Measurements from ENCODE around the gene SLC30A1.

DNA sequence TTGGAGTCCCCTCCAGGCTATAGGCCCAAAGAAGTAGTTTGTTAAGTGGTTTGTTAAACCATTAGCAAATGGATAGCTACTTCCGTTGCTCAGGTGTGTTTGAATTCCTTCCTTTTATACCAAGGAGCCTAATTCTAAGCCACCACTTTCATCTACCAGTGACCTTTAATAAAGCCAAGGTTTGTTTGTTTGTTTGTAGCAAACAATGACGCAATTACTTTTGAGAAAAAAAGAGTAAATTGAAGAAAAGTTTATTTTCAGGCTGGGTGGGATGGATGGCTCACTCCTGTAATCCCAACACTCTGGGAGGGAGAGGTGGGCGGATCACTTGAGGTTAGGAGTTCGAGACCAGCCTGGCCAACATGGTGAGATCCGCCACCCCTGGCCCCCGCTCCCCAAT lies 56.2 kb downstream of the SLC30A1 start:
- TF ChIP-seq MAX (IDR thresholded peaks at IDR 0.05; ENCODE audit: low read depth, low read length), result no peak
- TF ChIP-seq BCL3 (IDR thresholded peaks at IDR 0.05; ENCODE audit: borderline replicate concordance, insufficient read depth, low read depth, low read length, poor library complexity, severe bottlenecking), result no peak
- no peak for TF ChIP-seq SIN3A (IDR thresholded peaks at IDR 0.05; ENCODE audit: low read depth, low read length)
- no peak for TF ChIP-seq NBN (IDR thresholded peaks at IDR 0.05)
- no peak for TF ChIP-seq MLLT1 (IDR thresholded peaks at IDR 0.05)
- no peak for TF ChIP-seq CTCF (IDR thresholded peaks at IDR 0.05 in 2 of 3, conservative IDR thresholded peaks at IDR 0.05 in 1 of 3; ENCODE audit: control insufficient read depth in 2 of 3, extremely low read depth in 1 of 3, insufficient read depth in 1 of 3, low read depth in 3 of 3, low read length in 3 of 3)
- no peak for TF ChIP-seq NR2C2 (IDR thresholded peaks at IDR 0.05; ENCODE audit: borderline replicate concordance, control insufficient read depth, insufficient read length, low read depth)
- TF ChIP-seq, protein P1, sequence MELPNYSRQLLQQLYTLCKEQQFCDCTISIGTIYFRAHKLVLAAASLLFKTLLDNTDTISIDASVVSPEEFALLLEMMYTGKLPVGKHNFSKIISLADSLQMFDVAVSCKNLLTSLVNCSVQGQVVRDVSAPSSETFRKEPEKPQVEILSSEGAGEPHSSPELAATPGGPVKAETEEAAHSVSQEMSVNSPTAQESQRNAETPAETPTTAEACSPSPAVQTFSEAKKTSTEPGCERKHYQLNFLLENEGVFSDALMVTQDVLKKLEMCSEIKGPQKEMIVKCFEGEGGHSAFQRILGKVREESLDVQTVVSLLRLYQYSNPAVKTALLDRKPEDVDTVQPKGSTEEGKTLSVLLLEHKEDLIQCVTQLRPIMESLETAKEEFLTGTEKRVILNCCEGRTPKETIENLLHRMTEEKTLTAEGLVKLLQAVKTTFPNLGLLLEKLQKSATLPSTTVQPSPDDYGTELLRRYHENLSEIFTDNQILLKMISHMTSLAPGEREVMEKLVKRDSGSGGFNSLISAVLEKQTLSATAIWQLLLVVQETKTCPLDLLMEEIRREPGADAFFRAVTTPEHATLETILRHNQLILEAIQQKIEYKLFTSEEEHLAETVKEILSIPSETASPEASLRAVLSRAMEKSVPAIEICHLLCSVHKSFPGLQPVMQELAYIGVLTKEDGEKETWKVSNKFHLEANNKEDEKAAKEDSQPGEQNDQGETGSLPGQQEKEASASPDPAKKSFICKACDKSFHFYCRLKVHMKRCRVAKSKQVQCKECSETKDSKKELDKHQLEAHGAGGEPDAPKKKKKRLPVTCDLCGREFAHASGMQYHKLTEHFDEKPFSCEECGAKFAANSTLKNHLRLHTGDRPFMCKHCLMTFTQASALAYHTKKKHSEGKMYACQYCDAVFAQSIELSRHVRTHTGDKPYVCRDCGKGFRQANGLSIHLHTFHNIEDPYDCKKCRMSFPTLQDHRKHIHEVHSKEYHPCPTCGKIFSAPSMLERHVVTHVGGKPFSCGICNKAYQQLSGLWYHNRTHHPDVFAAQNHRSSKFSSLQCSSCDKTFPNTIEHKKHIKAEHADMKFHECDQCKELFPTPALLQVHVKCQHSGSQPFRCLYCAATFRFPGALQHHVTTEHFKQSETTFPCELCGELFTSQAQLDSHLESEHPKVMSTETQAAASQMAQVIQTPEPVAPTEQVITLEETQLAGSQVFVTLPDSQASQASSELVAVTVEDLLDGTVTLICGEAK (IDR thresholded peaks at IDR 0.05; ENCODE audit: borderline replicate concordance), result no peak
- no peak for TF ChIP-seq ZNF24 (IDR thresholded peaks at IDR 0.05)
- no peak for TF ChIP-seq ESRRA (IDR thresholded peaks at IDR 0.05; ENCODE audit: low read length)
- TF ChIP-seq JUNB (IDR thresholded peaks at IDR 0.05), result no peak
- no peak for TF ChIP-seq STAT3 (IDR thresholded peaks at IDR 0.05; ENCODE audit: low read depth, low read length)
- TF ChIP-seq, protein P2, sequence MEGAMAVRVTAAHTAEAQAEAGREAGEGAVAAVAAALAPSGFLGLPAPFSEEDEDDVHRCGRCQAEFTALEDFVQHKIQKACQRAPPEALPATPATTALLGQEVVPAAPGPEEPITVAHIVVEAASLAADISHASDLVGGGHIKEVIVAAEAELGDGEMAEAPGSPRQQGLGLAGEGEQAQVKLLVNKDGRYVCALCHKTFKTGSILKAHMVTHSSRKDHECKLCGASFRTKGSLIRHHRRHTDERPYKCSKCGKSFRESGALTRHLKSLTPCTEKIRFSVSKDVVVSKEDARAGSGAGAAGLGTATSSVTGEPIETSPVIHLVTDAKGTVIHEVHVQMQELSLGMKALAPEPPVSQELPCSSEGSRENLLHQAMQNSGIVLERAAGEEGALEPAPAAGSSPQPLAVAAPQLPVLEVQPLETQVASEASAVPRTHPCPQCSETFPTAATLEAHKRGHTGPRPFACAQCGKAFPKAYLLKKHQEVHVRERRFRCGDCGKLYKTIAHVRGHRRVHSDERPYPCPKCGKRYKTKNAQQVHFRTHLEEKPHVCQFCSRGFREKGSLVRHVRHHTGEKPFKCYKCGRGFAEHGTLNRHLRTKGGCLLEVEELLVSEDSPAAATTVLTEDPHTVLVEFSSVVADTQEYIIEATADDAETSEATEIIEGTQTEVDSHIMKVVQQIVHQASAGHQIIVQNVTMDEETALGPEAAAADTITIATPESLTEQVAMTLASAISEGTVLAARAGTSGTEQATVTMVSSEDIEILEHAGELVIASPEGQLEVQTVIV (IDR thresholded peaks at IDR 0.05; ENCODE audit: borderline replicate concordance, partially characterized antibody), result no peak
